A673 (cell line): ENCODE results near the gene MTREX. TPM values are rescaled to one million over a fixed set of nuclear protein-coding genes. Genes with fewer than 3 reads are reported as not detected.

ENCODE experiments used
- BruUV-seq: library from RNA; stranded (reverse); fragments of 400-500 nt; replicated peaks from 2 replicates; lab custom pipeline; 2021; lab: Mats Ljungman, UMichigan
- CTCF ChIA-PET: fragments of 300-600 bp; sonication (Branson Sonifier 250); formaldehyde crosslinking; loops from one replicate; lab custom pipeline; 2022; ENCODE audit warnings: antibody characterized with exemption; lab: Charles Lee
- POLR2A ChIA-PET: fragments of 300-600 bp; sonication (Branson Sonifier 250); formaldehyde crosslinking; loops from one replicate; lab custom pipeline; 2022; ENCODE audit warnings: antibody characterized with exemption; ENCODE audit not compliant: low non-redundant PET; lab: Charles Lee
- DNase-seq: peaks from one replicate; pipeline ENCODE4 v3.0.0-alpha.2; 2015; ENCODE audit warnings: low spot score
- H3K27ac ChIP-seq: fragments of 200-600 bp; sonication (generic); 2 replicates; pipeline ENCODE4 v1.5.1; 2016; ENCODE audit warnings: mixed run types, low read depth, mild to moderate bottlenecking, mixed read lengths, antibody characterized with exemption, low read length; ENCODE audit not compliant: poor library complexity, severe bottlenecking
- H3K27me3 ChIP-seq: fragments of 200-600 bp; sonication (generic); replicated peaks from 2 replicates; pipeline ENCODE4 v1.6.1; 2017; ENCODE audit warnings: mixed run types, low read depth, mild to moderate bottlenecking, mixed read lengths, antibody characterized with exemption, low read length; ENCODE audit not compliant: insufficient read depth, poor library complexity
- H3K36me3 ChIP-seq: fragments of 200-600 bp; sonication (generic); 2 replicates; pipeline ENCODE4 v1.6.1; 2016; ENCODE audit warnings: mixed run types, mild to moderate bottlenecking, mixed read lengths, antibody characterized with exemption, low read length; ENCODE audit not compliant: insufficient read depth, poor library complexity, severe bottlenecking
- H3K4me1 ChIP-seq: fragments of 200-600 bp; sonication (generic); 2 replicates; pipeline ENCODE4 v1.6.1; 2017; ENCODE audit warnings: mixed run types, mild to moderate bottlenecking, mixed read lengths, antibody characterized with exemption, low read length; ENCODE audit not compliant: insufficient read depth, poor library complexity, severe bottlenecking
- H3K4me3 ChIP-seq: fragments of 200-600 bp; sonication (generic); 2 replicates; pipeline ENCODE4 v1.5.1; 2016; ENCODE audit warnings: low read depth, mixed run types, mild to moderate bottlenecking, mixed read lengths, low read length; ENCODE audit not compliant: poor library complexity, severe bottlenecking
- H3K9me3 ChIP-seq: fragments of 200-600 bp; sonication (generic); 2 replicates; pipeline ENCODE4 v1.6.1; 2016; ENCODE audit warnings: mixed run types, low read depth, mild to moderate bottlenecking, mixed read lengths, antibody characterized with exemption, low read length; ENCODE audit not compliant: poor library complexity, severe bottlenecking
- CTCF ChIP-seq: fragments of 300-800, 200-600 bp; sonication (generic); conservative IDR thresholded peaks from 2 replicates; pipeline ENCODE4 v1.5.1; 2017; ENCODE audit warnings: low read depth, mild to moderate bottlenecking, antibody characterized with exemption, low read length, moderate library complexity, mixed read lengths
- EZH2 ChIP-seq: fragments of 200-600 bp; sonication (generic); IDR thresholded peaks from 2 replicates; pipeline ENCODE4 v1.6.1; 2017; ENCODE audit warnings: borderline replicate concordance, low read depth, mild to moderate bottlenecking, mixed read lengths, antibody characterized with exemption, low read length; ENCODE audit not compliant: poor library complexity, severe bottlenecking
- intact Hi-C: fragments of 100-400 bp; cut with micrococcal nuclease; formaldehyde crosslinking; loops from one replicate; pipeline ENCODE4 v1.10.0; 2022; ENCODE audit not compliant: unreplicated experiment
- total RNA-seq: library from RNA; stranded (reverse); gene quantifications from 2 replicates; pipeline ENCODE4 v1.2.3, GENCODE V29; 2021

The MTREX gene
- total RNA-seq, 1 experiment from 2014 or later: 135 TPM

GRCh38 chr5:55350754-55351153, 43.0 kb downstream of the MTREX start:
- H3K9me3 ChIP-seq: no peaks in the 10 kb centered on the region
- H3K4me1 ChIP-seq: no peaks in the 10 kb centered on the region
- BruUV-seq: no TSS peak
- H3K27ac ChIP-seq: no peak overlapping the region
- ChIA-PET POLR2A (no interaction called here), CTCF (no interaction called here)
- intact Hi-C loops: no loop called here
- TF ChIP-seq CTCF (no peak), EZH2 (no peak)
- H3K36me3 ChIP-seq: peaks cover 88% of the 10 kb centered on the region
- DNase-seq: no peak
- no peak overlapping the region for H3K4me3 ChIP-seq
- no peaks in the 10 kb centered on the region for H3K27me3 ChIP-seq

GRCh38 chr5:55356896-55357295, 49.1 kb downstream of the MTREX start:
- Histone ChIP-seq H3K9me3 (no peaks in the 10 kb centered on the region), H3K27ac (no peak overlapping the region), H3K4me3 (no peak overlapping the region), H3K4me1 (no peaks in the 10 kb centered on the region), H3K27me3 (no peaks in the 10 kb centered on the region), H3K36me3 (peaks cover 63% of the 10 kb centered on the region)
- DNase-seq: no peak
- no TSS peak for BruUV-seq
- ChIA-PET POLR2A (no interaction called here), CTCF (no interaction called here)
- no peak for TF ChIP-seq EZH2
- no peak for TF ChIP-seq CTCF
- intact Hi-C loops: no loop called here

GRCh38 chr5:55360190-55360589, 52.4 kb downstream of the MTREX start:
- H3K27ac ChIP-seq: no peak overlapping the region
- H3K4me1 ChIP-seq: no peaks in the 10 kb centered on the region
- peaks cover 34% of the 10 kb centered on the region for H3K36me3 ChIP-seq
- intact Hi-C loops: no loop called here
- H3K27me3 ChIP-seq: no peaks in the 10 kb centered on the region
- DNase-seq: no peak
- TF ChIP-seq EZH2: no peak
- no peak for TF ChIP-seq CTCF
- CTCF ChIA-PET: no interaction called here
- BruUV-seq: no TSS peak
- POLR2A ChIA-PET: no interaction called here
- H3K4me3 ChIP-seq: no peak overlapping the region
- no peaks in the 10 kb centered on the region for H3K9me3 ChIP-seq
